KG1 (cell line): ENCODE measurements around the gene SNRPF.

ENCODE experiments used
- DNase-seq: peaks from one replicate; lab custom pipeline; 2025; lab: John Stamatoyannopoulos, UW

SNRPF gene

DNA sequence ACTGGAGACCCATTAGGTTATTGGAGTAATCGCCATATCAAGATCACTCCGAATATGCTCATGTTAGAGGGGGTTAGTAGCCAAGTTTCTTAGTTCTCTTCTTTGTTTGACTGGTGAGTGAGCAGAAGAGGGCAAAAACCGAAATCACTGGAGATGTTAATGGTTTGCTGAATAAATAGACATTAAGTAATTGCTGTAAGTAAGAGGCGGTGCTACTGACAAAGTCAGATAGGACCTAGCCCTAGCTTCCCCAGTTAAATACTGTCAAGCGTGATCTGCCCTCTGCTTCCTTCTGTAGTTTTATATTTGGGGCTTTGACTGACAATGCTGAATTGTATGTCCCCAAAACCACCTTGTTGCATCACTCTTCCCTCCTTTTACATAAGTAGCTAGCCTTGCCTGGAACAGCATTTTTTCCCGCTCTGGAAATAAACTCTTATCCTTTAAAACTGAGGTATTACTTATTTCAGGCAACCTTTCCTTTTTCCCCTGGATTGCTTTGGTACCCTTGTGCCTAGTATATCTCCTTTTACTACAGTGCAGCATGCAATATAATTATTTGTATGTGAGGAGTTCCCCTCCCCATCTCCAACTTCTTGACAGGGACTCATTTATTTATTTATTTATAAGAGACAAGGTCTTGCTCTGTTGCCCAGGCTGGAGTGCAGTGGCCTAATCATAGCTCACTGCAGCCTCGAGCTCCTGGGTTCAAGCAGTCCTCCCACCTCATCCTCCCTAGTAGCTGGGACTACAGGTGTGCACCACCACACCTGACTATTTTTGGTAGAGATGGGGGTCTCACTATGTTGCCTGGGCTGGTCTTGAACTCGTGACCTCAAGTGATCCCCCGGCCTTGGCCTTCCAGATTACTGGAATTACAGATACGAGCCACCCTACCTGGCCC is 1.4 kb downstream of the SNRPF start:
- no peak for DNase-seq

DNA sequence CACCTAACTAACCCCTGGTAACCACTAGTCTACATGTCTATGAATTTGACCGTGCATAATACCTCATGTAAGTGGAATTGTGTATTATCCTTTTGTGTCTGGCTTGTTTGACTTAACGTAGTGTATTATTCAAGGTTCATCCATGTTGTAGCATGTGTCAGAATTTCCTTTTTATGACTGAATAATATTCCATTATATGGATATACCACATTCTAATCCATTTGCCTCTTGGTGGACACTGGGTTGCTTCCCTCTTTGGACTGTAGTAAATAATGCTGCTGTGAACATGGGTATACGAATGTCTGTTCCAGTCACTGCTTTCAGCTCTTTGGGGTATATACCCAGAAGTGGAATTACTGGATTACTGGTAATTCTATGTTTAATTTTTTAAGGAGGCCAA is 3.3 kb downstream of the SNRPF start:
- no peak for DNase-seq

DNA sequence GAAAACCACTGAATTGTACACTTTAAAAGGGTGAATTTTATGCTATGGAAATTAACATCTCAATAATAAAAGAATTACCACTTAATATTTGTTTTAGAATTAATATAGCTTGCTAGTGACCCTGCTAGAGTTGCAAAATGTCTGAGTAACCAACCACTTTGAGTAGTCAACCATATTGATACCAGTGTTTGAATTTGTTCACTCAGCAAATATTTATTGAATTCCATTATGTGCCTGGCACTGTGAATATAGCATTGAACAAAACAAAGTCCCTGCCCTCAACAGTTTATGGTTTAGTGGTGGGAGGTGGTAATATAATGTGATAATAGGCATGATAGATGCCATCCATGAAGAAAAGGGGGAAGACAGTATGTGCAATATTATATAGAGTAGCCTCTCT is 4.6 kb downstream of the SNRPF start:
- DNase-seq: no peak

DNA sequence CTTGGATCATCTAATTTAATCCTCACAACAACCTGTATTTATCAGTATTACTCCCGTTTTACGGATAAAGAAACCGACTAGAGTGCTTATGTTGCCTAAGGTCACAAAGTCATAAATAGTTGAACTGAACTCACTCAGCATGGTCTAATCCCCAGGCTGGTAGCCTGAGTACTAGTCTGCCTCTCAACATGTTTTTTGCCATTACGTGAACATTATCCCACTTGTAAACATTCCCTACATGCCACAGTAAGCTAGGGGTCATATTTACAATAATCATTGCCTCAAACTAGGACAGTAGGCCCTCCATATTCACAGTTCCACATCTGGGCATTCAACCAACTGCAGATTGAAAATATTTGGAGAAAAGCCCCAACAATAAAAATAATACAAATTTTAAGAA is 12.1 kb downstream of the SNRPF start:
- DNase-seq: no peak

DNA sequence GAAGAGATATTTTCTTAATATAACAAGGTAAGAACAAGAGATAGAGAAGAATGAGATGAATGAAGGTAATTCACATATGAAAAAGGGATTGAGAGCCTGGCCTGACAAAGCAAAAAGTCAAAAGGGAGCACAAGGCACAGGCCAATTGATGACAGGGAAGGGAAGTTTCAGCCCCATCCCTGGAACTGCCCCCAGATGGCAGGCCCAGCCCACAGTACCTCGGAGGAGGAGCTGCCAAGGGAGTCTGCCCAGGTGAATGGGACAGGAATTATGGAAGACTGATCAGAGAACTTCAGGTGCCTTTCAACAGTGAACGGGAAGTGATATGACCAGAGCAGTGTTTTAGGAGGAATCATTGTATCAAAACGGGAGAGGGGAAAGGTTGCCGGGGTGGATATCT is 15.7 kb downstream of the SNRPF start:
- no peak for DNase-seq

DNA sequence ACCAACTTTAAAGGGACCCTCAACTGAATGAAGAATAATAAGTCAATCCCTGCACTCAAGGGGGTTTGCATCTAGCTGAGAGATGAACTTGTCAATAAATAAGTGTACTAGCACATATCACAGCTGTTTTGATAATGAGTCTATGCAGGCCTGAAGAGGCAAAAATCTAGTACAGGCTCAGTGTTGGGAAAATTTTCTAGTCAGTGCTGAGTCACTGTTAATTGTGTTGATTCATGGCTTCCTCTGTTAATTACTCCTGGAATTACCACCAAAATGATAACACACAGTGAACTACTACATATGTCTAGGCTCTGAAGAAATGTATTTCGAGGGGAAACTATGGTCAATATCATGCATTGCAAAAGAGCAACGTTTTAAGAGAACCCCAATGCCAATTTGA is 18.9 kb downstream of the SNRPF start:
- DNase-seq: no peak

DNA sequence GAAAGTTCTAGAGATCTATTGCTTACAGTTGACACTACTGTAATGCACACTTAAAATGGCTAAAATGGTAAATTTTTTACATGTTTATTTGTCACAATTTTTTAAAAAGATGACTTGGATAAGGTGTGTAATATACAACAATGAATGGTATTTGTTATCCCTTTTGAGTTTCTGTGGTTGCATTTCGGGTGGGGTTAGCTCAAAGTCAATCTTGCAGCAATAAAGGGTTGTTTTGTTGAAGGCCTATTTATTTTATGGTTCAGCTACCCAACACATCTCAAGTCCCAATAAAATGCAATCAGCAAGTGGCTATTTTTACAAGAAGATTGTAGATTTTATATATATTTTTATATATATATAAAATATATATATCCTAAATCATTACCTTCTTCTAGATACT is 22.1 kb downstream of the SNRPF start:
- no peak for DNase-seq

DNA sequence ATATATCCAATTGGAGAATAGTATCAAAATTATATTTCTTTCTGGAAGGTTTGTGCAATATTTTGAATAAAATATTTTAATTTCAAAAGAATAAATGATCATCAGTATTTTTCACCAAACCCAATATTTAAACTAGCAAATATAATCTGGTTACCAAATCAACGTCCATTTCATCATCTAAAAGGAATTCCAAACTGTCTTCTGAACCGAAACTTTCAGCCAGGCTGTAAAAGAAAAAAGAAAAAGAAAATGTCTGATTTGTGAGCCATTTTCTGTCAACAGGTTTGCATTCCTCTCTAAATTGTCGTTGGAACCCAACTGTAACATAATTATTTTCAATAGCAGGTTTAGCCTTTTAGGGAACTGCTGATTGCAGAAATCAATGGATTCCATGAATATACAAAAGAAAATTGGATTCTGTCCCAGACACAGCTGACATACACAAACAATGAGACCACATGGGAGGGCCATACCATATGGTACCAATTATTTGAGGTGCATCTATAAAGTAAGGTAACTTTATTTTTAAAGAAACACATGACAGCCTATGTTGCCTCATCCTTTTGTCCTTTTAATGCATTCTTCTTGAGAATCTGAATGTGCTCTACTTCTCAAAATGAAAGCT is 22.7 kb downstream of the SNRPF start:
- DNase-seq: no peak

DNA sequence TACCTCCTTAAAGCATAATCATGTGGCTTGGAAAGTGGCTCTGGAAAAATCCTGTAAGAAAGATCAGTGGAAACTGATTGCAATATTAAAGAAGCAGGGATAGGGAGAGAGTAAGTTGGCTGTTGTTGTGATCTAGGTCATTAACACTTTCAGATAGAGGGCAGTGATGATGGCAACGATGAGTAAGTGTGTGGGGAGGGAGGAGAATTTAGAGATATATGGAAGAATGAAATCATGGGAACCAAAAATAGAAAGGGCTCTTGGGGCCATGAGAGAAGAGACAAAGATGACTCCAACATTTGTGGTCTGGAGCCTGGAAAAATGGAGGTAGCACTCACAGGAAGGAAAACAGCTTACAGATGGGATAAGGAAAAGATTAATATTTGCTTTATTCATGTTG is 23.3 kb downstream of the SNRPF start:
- DNase-seq: no peak

DNA sequence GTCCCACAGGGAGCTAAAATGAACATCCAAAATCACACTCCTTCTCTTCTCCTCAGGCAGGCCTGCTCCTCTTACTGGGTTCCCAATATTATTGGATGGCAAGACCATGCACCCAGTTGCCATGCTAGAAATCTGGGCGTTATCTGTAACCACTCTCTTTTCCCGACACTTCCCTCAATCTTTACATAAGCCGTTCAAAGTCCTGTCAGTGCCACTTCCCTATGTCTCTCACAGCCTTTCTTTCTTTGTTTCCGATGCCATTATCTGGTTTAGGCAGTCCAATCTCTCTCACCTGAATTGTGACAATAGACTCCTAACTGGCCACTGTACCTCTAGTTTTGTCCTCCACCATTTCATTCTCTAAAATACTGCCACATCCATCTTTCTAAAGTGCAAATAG is 24.1 kb downstream of the SNRPF start:
- no peak for DNase-seq

DNA sequence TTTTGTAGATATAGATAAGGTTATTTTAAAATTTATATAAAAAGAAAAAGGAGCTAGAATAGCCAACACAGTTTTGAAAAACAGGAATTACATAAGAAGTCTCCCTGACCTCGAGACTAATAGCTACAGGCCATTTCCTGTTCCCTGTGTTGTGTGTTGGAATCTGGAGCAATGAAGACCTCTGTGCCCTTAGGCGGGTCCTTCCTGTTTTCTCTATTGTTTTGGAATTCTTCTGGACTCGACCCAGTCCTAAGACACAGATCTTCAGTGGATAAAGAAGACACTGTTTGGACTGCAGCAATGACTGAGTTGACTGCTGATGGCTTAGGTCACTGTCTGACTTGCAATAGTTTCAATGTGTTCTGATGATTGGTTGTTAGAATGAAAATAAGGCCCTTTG is 26.2 kb downstream of the SNRPF start:
- DNase-seq: no peak

DNA sequence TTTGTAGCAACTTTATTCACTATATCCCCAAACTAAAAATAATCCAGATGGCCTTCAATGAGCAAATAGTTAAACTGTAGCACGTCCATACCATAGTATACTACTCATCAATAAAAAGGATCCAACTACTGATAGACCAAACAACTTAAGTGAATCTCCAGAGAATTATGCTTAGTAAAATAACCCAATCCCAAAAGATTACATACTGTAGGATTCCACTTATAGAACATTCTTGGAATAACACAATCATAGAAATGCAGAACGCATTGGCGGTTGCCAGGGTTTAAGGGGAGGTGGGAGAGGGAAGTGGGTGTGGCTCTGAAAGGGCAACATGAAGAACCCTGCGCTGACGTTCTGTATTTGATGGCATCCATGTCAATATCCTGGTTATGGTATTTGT is 28.6 kb downstream of the SNRPF start:
- DNase-seq: no peak

DNA sequence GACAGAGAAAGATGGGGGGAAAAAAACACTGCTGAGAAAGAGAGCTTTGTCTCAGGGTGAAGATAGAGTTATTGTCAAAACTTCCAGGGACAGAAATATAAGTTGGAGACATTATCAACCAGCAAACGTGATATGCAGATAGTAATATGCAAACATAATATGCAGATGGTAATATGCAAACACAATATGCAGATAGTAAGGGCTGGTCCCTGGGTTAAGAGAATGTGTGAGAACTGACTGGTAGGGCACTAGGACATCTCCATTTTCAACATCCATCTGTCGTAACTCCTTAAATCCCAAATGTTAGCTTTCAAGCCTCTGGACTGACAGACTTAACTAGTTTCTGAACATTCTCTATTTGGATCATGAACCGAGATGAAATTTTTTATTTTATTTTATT is 32.2 kb downstream of the SNRPF start:
- DNase-seq: no peak

DNA sequence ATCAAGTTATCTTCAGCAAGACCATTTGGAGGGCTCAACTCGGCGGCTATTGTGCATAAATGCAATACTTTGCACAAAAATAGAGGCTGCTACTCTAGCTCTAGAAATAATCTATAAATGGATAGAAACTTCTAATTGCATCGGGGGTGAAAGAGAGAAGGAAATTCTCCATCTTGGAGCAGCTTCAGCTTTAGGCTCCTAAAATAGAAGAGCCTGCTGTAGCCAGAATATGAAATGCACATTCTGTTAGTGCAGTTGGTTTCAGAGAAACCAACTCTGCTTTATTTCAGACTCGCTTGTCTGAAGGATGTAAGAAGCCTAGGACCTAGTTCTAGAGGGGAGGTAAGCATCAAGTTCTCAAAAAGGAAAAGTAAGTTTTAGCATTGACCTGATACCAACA is 38.1 kb downstream of the SNRPF start:
- no peak for DNase-seq

DNA sequence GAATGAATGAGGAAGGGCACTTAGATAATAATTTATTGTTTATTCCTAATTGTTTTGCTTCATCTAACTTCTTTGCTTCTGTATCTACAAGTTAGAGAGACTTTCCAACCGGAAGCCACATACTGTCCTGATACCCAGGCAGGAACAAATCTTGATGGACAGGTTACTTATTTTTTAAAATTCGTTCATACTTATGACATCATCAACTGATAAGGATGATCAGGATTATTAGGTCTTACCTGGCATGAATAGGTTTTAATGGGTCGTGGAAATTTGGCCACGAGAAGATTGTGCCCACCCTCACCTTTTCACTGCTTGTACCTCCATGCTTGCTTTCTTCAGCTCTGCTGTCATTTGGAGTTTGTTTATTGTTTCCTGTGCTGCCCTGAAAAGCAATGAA is 39.3 kb downstream of the SNRPF start:
- DNase-seq: no peak

DNA sequence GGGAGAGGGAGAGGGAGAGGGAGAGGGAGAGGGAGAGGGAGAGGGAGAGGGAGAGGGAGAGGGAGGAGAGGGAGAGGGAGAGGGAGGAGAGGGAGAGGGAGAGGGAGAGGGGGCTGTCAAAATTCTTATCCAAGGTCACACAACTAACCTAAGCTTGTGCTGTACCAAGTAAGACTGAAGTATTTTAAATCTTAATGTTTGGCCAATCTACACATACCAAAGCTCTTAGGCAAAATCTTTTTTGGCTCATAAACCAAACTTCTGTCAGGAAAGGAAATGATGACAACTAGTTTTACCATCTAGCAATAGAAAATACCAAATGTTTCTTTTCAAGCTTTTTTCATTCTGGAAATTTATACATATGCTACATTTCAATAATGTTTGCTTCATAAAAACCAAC is 49.8 kb downstream of the SNRPF start:
- DNase-seq: no peak

DNA sequence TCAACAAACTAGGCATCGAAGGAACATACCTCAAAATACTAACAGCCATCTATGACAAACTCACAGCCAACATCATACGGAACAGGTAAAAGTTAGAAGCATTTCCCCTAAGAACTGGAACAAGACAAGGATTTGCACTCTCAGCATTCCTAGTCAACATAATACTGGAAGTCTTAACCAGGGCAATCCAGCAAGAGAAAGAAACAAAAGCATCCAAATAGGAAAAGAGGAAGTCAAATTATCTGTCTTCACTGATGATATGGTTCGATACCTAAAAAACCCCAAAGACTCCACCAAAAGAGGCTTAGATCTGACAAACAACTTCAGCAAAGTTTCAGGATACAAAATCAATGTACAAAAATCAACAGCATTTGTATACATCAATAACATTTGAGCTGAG is 51.1 kb downstream of the SNRPF start:
- DNase-seq: no peak
